Prostate gland (tissue), 2 donors: Measurements from ENCODE around the gene ATP10B.

Experiments
- CTCF ChIP-seq, 4 experiments: fragments of 200-600 bp in 2 of 4; fragments of 450-650 bp in 2 of 4; sonication (generic) in 2 of 4; IDR thresholded peaks; 1 replicate in 3 of 4; 2 replicates in 1 of 4; pipeline ENCODE4 v1.5.1; 2016 to 2019; ENCODE audit warnings: antibody characterized with exemption in 4 of 4, mild to moderate bottlenecking in 2 of 4, moderate library complexity in 2 of 4
- POLR2A ChIP-seq: fragments of 450-650 bp; IDR thresholded peaks from one replicate; pipeline ENCODE4 v1.6.1; 2016; ENCODE audit warnings: antibody characterized with exemption, mild to moderate bottlenecking
- POLR2AphosphoS5 ChIP-seq: sonication (generic); formaldehyde crosslinking; IDR thresholded peaks from one replicate; pipeline ENCODE4 v1.6.1; 2017; ENCODE audit warnings: antibody characterized with exemption

GRCh38 chr5:160555581-160555970, 296.4 kb downstream of the ATP10B start:
- no peak for TF ChIP-seq CTCF (IDR thresholded peaks at IDR 0.05)
- no peak for TF ChIP-seq POLR2AphosphoS5
- TF ChIP-seq POLR2A = no peak
